Measurements from ENCODE around the gene ROCK2.

GRCh38 chr2:11352781-11353537, 8.5 kb upstream of the ROCK2 start:
- no peak for TF ChIP-seq CTCF (IDR thresholded peaks at IDR 0.05)
- TF ChIP-seq EZH2 (IDR thresholded peaks at IDR 0.05; ENCODE audit: borderline replicate concordance, insufficient read depth, low read depth, low read length, poor library complexity, severe bottlenecking) = no peak
